Mesenchymal stem cell (in vitro differentiated cells and primary cell): ENCODE results near the gene LMX1B.
"Not testable (repeated sequence)": the region's sequence is repeated elsewhere in the genome, so short reads cannot be mapped to it uniquely, and the experiment has no call there.

ENCODE experiments used
- DNase-seq: peaks from one replicate; pipeline ENCODE4 v3.0.0-alpha.2; 2013
- H2AFZ ChIP-seq: one replicate; pipeline ENCODE4 v1.6.1; 2013; ENCODE audit warnings: low read depth, mild to moderate bottlenecking, control low read depth, inconsistent platforms, low read length, moderate library complexity
- H2AK5ac ChIP-seq: 2 replicates; pipeline ENCODE4 v1.6.1; 2013; ENCODE audit warnings: low read length, moderate library complexity, mild to moderate bottlenecking, inconsistent platforms; ENCODE audit not compliant: severe bottlenecking
- H2BK120ac ChIP-seq: one replicate; pipeline ENCODE4 v1.6.1; 2013; ENCODE audit warnings: low read depth, mild to moderate bottlenecking, inconsistent platforms, low read length, moderate library complexity
- H2BK12ac ChIP-seq, 2 experiments: one replicate each; pipeline ENCODE4 v1.6.1; 2013; ENCODE audit warnings: inconsistent platforms in 2 of 2, low read length in 2 of 2, mild to moderate bottlenecking in 2 of 2, moderate library complexity in 2 of 2, control low read depth in 1 of 2
- H2BK15ac ChIP-seq: one replicate; pipeline ENCODE4 v1.6.1; 2013; ENCODE audit warnings: mild to moderate bottlenecking, low read depth, inconsistent platforms; ENCODE audit not compliant: poor library complexity, severe bottlenecking
- H2BK5ac ChIP-seq: 2 replicates; pipeline ENCODE4 v1.6.1; 2013; ENCODE audit warnings: low read depth, mild to moderate bottlenecking, low read length, control low read depth, inconsistent platforms; ENCODE audit not compliant: poor library complexity, severe bottlenecking
- H3K14ac ChIP-seq, 2 experiments: one replicate each; pipeline ENCODE4 v1.6.1; 2013; ENCODE audit warnings: inconsistent platforms in 2 of 2, low read length in 2 of 2, control low read depth in 1 of 2, mild to moderate bottlenecking in 1 of 2, moderate library complexity in 1 of 2
- H3K18ac ChIP-seq, 2 experiments: one replicate each; pipeline ENCODE4 v1.6.1; 2013; ENCODE audit warnings: inconsistent platforms in 2 of 2, low read length in 2 of 2, control low read depth in 1 of 2, low read depth in 1 of 2, mild to moderate bottlenecking in 1 of 2
- H3K23ac ChIP-seq, 2 experiments: one replicate each; pipeline ENCODE4 v1.6.1; 2013; ENCODE audit warnings: inconsistent platforms in 2 of 2, low read length in 2 of 2, mild to moderate bottlenecking in 2 of 2, moderate library complexity in 2 of 2, control low read depth in 1 of 2
- H3K27ac ChIP-seq: 2 replicates; pipeline ENCODE4 v1.5.1; 2013; ENCODE audit warnings: mild to moderate bottlenecking, moderate library complexity, low read length, control low read depth, inconsistent platforms; ENCODE audit not compliant: poor library complexity, severe bottlenecking
- H3K27me3 ChIP-seq, 2 experiments: 2 replicates each; pipeline versions ENCODE4 v1.6.1 to v1.7.0; 2013; ENCODE audit warnings: low read length in 2 of 2, mild to moderate bottlenecking in 2 of 2, moderate library complexity in 2 of 2, control low read depth in 1 of 2, inconsistent platforms in 1 of 2; ENCODE audit not compliant: control insufficient read depth in 1 of 2, insufficient read depth in 1 of 2
- H3K36me3 ChIP-seq, 2 experiments: 2 replicates each; pipeline versions ENCODE4 v1.6.1 to v1.7.0; 2013; ENCODE audit warnings: low read length in 2 of 2, control low read depth in 1 of 2, inconsistent platforms in 1 of 2, low read depth in 1 of 2, mild to moderate bottlenecking in 1 of 2; ENCODE audit not compliant: insufficient read depth in 2 of 2, control insufficient read depth in 1 of 2
- H3K4ac ChIP-seq, 2 experiments: one replicate each; pipeline ENCODE4 v1.6.1; 2013; ENCODE audit warnings: inconsistent platforms in 2 of 2, low read length in 2 of 2, mild to moderate bottlenecking in 2 of 2, moderate library complexity in 2 of 2, control low read depth in 1 of 2, low read depth in 1 of 2
- H3K4me1 ChIP-seq: 2 replicates; pipeline ENCODE4 v1.6.1; 2013; ENCODE audit warnings: low read depth, low read length, control low read depth; ENCODE audit not compliant: control insufficient read depth, insufficient read depth
- H3K4me2 ChIP-seq: 2 replicates; pipeline ENCODE4 v1.6.1; 2013; ENCODE audit warnings: low read length, mild to moderate bottlenecking, inconsistent platforms; ENCODE audit not compliant: poor library complexity, severe bottlenecking
- H3K4me3 ChIP-seq, 2 experiments: 2 replicates each; pipeline versions ENCODE4 v1.5.1 to v1.7.0; 2013; ENCODE audit warnings: low read length in 2 of 2, mild to moderate bottlenecking in 2 of 2, control low read depth in 1 of 2, low read depth in 1 of 2; ENCODE audit not compliant: insufficient read depth in 1 of 2
- H3K79me1 ChIP-seq: replicated peaks from 2 replicates; pipeline ENCODE4 v1.6.1; 2013; ENCODE audit warnings: mild to moderate bottlenecking, control low read depth, low read length, inconsistent platforms; ENCODE audit not compliant: poor library complexity, severe bottlenecking
- H3K9ac ChIP-seq: 2 replicates; pipeline ENCODE4 v1.7.0; 2013; ENCODE audit warnings: mild to moderate bottlenecking, low read length, moderate library complexity
- H3K9me3 ChIP-seq: 2 replicates; pipeline ENCODE4 v1.7.0; 2013; ENCODE audit warnings: mild to moderate bottlenecking, low read length; ENCODE audit not compliant: control insufficient read depth
- H4K8ac ChIP-seq: one replicate; pipeline ENCODE4 v1.6.1; 2013; ENCODE audit warnings: inconsistent platforms, mild to moderate bottlenecking, low read length, moderate library complexity
- H4K91ac ChIP-seq: one replicate; pipeline ENCODE4 v1.6.1; 2013; ENCODE audit warnings: mild to moderate bottlenecking, low read length, inconsistent platforms
- WGBS: methylation state at CpG from one replicate; pipeline ENCODE4 v1.1.7; 2013; ENCODE audit warnings: mixed read lengths; 5-methylcytosine and 5-hydroxymethylcytosine counted together

LMX1B gene

GRCh38 chr9:126707712-126708111, 94.0 kb downstream of the LMX1B start:
- not testable (repeated sequence) for H3K9me3 ChIP-seq, H3K23ac ChIP-seq, H2BK15ac ChIP-seq, H4K91ac ChIP-seq, H3K36me3 ChIP-seq, H3K79me1 ChIP-seq, H3K4ac ChIP-seq, H3K4me2 ChIP-seq, H3K9ac ChIP-seq, H2BK120ac ChIP-seq, H2BK5ac ChIP-seq, H3K4me3 ChIP-seq, H4K8ac ChIP-seq, H2BK12ac ChIP-seq, H3K18ac ChIP-seq, H2AK5ac ChIP-seq, H3K27ac ChIP-seq, DNase-seq, H3K14ac ChIP-seq, H2AFZ ChIP-seq
- 92% methylated on average over 8 of the region's 10 CpGs for WGBS
- Histone ChIP-seq H3K4me1 (peaks cover 10% of the 10 kb centered on the region), H3K27me3 (peaks cover 32 to 62% of the 10 kb centered on the region in 2 experiments)

- H2BK15ac ChIP-seq: no peak overlapping the region
- no peak overlapping the region for H4K8ac ChIP-seq
- H2AFZ ChIP-seq: no peak overlapping the region
- no peak overlapping the region for H2AK5ac ChIP-seq
- no peak overlapping the region for H3K4me3 ChIP-seq
- H3K4me1 ChIP-seq: peaks cover 9% of the 10 kb centered on the region
- no peak overlapping the region for H3K23ac ChIP-seq
- H3K79me1 ChIP-seq: no peaks in the 10 kb centered on the region
- no peak overlapping the region for H3K18ac ChIP-seq
- no peak overlapping the region for H4K91ac ChIP-seq
- 95% methylated on average over 3 of the region's 4 CpGs for WGBS
- H3K4me2 ChIP-seq: no peak overlapping the region
- no peak overlapping the region for H3K27ac ChIP-seq
- H2BK12ac ChIP-seq: no peak overlapping the region
- DNase-seq: no peak
- H3K9ac ChIP-seq: no peak overlapping the region
- no peak overlapping the region for H3K4ac ChIP-seq
- no peak overlapping the region for H2BK120ac ChIP-seq
- no peaks in the 10 kb centered on the region for H3K36me3 ChIP-seq
- no peak overlapping the region for H3K14ac ChIP-seq
- no peak overlapping the region for H2BK5ac ChIP-seq
- no peaks in the 10 kb centered on the region for H3K9me3 ChIP-seq
- peaks cover 27 to 57% of the 10 kb centered on the region in 2 experiments for H3K27me3 ChIP-seq
Observed at GRCh38 chr9:126708178-126708577, 94.5 kb downstream of the LMX1B start.

- no peak overlapping the region for H2AK5ac ChIP-seq
- no peaks in the 10 kb centered on the region for H3K9me3 ChIP-seq
- H2BK120ac ChIP-seq: no peak overlapping the region
- no peak overlapping the region for H3K4ac ChIP-seq
- no peaks in the 10 kb centered on the region for H3K79me1 ChIP-seq
- WGBS: 81% methylated on average over 2 of the region's 3 CpGs
- peaks cover 8% of the 10 kb centered on the region for H3K4me1 ChIP-seq
- no peak overlapping the region for H3K4me3 ChIP-seq
- no peak overlapping the region for H3K9ac ChIP-seq
- H3K23ac ChIP-seq: no peak overlapping the region
- no peak overlapping the region for H2BK15ac ChIP-seq
- no peak overlapping the region for H4K8ac ChIP-seq
- H3K27me3 ChIP-seq: peaks cover 24 to 50% of the 10 kb centered on the region in 2 experiments
- no peak overlapping the region for H3K4me2 ChIP-seq
- no peak overlapping the region for H2BK5ac ChIP-seq
- H3K14ac ChIP-seq: no peak overlapping the region
- no peak overlapping the region for H2AFZ ChIP-seq
- H3K18ac ChIP-seq: no peak overlapping the region
- H2BK12ac ChIP-seq: no peak overlapping the region
- H3K36me3 ChIP-seq: no peaks in the 10 kb centered on the region
- no peak for DNase-seq
- no peak overlapping the region for H3K27ac ChIP-seq
- H4K91ac ChIP-seq: no peak overlapping the region
Observed at GRCh38 chr9:126709241-126709640, 95.5 kb downstream of the LMX1B start.

- Histone ChIP-seq H3K27me3 (peaks cover 7 to 49% of the 10 kb centered on the region in 2 experiments), H2BK120ac (no peak overlapping the region), H4K91ac (no peak overlapping the region), H2BK12ac (no peak overlapping the region), H3K79me1 (no peaks in the 10 kb centered on the region), H3K4me2 (no peak overlapping the region), H3K4me3 (no peak overlapping the region), H3K4me1 (peaks cover 8% of the 10 kb centered on the region), H3K18ac (no peak overlapping the region), H3K9me3 (no peaks in the 10 kb centered on the region), H2BK15ac (no peak overlapping the region), H3K36me3 (no peaks in the 10 kb centered on the region), H3K4ac (no peak overlapping the region), H2AFZ (no peak overlapping the region), H3K23ac (no peak overlapping the region), H2AK5ac (no peak overlapping the region), H3K14ac (no peak overlapping the region), H4K8ac (no peak overlapping the region), H2BK5ac (no peak overlapping the region), H3K9ac (no peak overlapping the region), H3K27ac (no peak overlapping the region)
- DNase-seq: no peak
Observed at GRCh38 chr9:126715382-126715781, 101.7 kb downstream of the LMX1B start.
